Colonic mucosa (tissue), 4 donors: ENCODE data around the gene ETFA. TPM values are rescaled to one million over a fixed set of nuclear protein-coding genes. Genes with fewer than 3 reads are reported as not detected.
"Not testable (repeated sequence)": the region's sequence is repeated elsewhere in the genome, so short reads cannot be mapped to it uniquely, and the experiment has no call there.

Source experiments
- DNase-seq: peaks from one replicate; pipeline ENCODE4 v3.0.0-alpha.2; 2020
- H3K27ac ChIP-seq: fragments of 200-600 bp; one replicate; pipeline ENCODE4 v1.8.0; 2021
- H3K27me3 ChIP-seq: fragments of 200-600 bp; one replicate; pipeline ENCODE4 v1.8.0; 2021
- H3K36me3 ChIP-seq: fragments of 200-600 bp; one replicate; pipeline ENCODE4 v1.8.0; 2021
- H3K4me1 ChIP-seq: fragments of 200-600 bp; one replicate; pipeline ENCODE4 v1.8.0; 2021; ENCODE audit warnings: mild to moderate bottlenecking
- H3K4me3 ChIP-seq: fragments of 200-600 bp; one replicate; pipeline ENCODE4 v1.8.0; 2021
- H3K9ac ChIP-seq, 2 donors: one replicate each; pipeline ENCODE4 v1.7.0; 2013; ENCODE audit warnings: control low read depth in 2 of 2, low read depth in 2 of 2, low read length in 2 of 2
- H3K9me3 ChIP-seq: fragments of 200-600 bp; one replicate; pipeline ENCODE4 v1.8.0; 2021
- CTCF ChIP-seq: fragments of 200-600 bp; IDR thresholded peaks from one replicate; pipeline ENCODE4 v1.8.0; 2022; ENCODE audit warnings: antibody characterized with exemption, mild to moderate bottlenecking
- intact Hi-C: fragments of 100-400 bp; cut with DNase I; formaldehyde crosslinking; loops from one replicate; pipeline ENCODE4 v1.14.1; 2022
- total RNA-seq, 2 donors: library from RNA; stranded (reverse); fragmentation: NEBNext Ultra II Directional in 1 of 2; extraction: Animal tissue kit (Norgen Biotek cat#: 25700) in 1 of 2; gene quantifications; one replicate each; pipeline ENCODE4 v1.2.1, GENCODE V29; 2021
- donor health status: healthy.
- donor health status: DM: no; HTN: no; CAD: no.
- donor health status: DM: no; HTN: no; CAD: no.

The ETFA gene
- total RNA-seq, 2 donors from 2014 or later, result 300 to 366 TPM

- H3K27ac ChIP-seq, result no peak overlapping the region
- peaks cover 11% of the 10 kb centered on the region for H3K4me1 ChIP-seq
- H3K9ac ChIP-seq, result peak overlapping the region in 1 of 2 donors; percentile 89
- no peak for DNase-seq
- no peaks in the 10 kb centered on the region for H3K27me3 ChIP-seq
- H3K9me3 ChIP-seq, result no peaks in the 10 kb centered on the region
- no peaks in the 10 kb centered on the region for H3K36me3 ChIP-seq
- no peak for TF ChIP-seq CTCF
- no peak overlapping the region for H3K4me3 ChIP-seq
- intact Hi-C loops, result no loop called here
These were observed 1.5 kb downstream of the ETFA start for GRCh38 chr15:76309601-76310330.

DNA sequence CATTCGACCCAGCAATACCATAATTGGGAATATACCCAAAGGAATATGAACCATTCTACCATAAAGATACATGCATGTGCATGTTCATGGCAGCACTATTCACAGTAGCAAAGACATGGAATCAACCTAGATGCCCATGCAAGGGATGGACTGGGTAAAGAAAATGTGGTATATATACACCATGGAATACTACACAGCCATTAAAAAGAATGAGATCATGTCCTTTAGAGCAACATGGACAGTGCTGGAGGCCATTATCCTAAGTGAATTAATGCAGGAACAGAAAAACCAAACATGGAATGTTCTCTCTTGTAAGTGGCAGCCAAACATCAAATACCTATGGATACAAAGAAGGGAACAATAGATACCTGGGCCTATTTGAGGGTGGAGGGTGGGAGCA, 7.4 kb downstream of the ETFA start:
- H3K27me3 ChIP-seq, result no peaks in the 10 kb centered on the region
- TF ChIP-seq CTCF, result no peak
- H3K4me1 ChIP-seq, result no peaks in the 10 kb centered on the region
- H3K4me3 ChIP-seq, result no peak overlapping the region
- intact Hi-C loops, result no loop called here
- no peaks in the 10 kb centered on the region for H3K9me3 ChIP-seq
- no peaks in the 10 kb centered on the region for H3K36me3 ChIP-seq
- H3K27ac ChIP-seq, result no peak overlapping the region
- H3K9ac ChIP-seq, result no peak overlapping the region
- DNase-seq, result no peak

GRCh38 chr15:76299786-76300185, 11.5 kb downstream of the ETFA start:
- no peaks in the 10 kb centered on the region for H3K4me1 ChIP-seq
- no peak overlapping the region for H3K27ac ChIP-seq
- H3K9ac ChIP-seq, result no peak overlapping the region
- H3K4me3 ChIP-seq, result no peak overlapping the region
- no peak for TF ChIP-seq CTCF
- H3K27me3 ChIP-seq, result no peaks in the 10 kb centered on the region
- H3K36me3 ChIP-seq, result no peaks in the 10 kb centered on the region
- no peaks in the 10 kb centered on the region for H3K9me3 ChIP-seq
- no peak for DNase-seq
- intact Hi-C loops, result no loop called here

- no peaks in the 10 kb centered on the region for H3K9me3 ChIP-seq
- H3K36me3 ChIP-seq, result no peaks in the 10 kb centered on the region
- H3K4me3 ChIP-seq, result no peak overlapping the region
- DNase-seq, result no peak
- peak overlapping the region; percentile 9 for H3K27ac ChIP-seq
- no peak overlapping the region for H3K9ac ChIP-seq
- TF ChIP-seq CTCF, result no peak
- no peaks in the 10 kb centered on the region for H3K4me1 ChIP-seq
- H3K27me3 ChIP-seq, result no peaks in the 10 kb centered on the region
- intact Hi-C loops, result no loop called here
These were observed 12.3 kb downstream of the ETFA start for GRCh38 chr15:76298986-76299385.

DNA sequence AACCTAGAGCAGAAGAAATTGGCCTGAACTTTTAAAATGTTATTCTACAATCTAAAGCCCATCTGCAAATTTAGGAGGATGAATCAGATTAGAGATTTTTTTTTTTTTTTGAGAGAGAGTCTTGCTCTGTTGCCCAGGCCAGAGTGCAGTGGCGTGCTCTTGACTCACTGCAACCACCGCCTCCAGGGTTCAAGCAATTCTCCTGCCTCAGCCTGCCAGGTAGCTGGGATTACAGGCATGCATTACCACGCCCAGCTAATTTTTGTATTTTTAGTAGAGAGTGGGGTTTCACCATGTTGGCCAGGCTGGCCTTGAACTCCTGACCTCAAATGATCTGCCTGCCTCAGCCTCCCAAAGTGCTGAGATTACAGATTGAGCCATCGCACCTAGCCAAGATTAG, 13.3 kb downstream of the ETFA start:
- intact Hi-C loops, H3K27ac ChIP-seq, H3K27me3 ChIP-seq, DNase-seq, H3K36me3 ChIP-seq, H3K9me3 ChIP-seq, H3K4me3 ChIP-seq, H3K9ac ChIP-seq, H3K4me1 ChIP-seq: not testable (repeated sequence)

DNA sequence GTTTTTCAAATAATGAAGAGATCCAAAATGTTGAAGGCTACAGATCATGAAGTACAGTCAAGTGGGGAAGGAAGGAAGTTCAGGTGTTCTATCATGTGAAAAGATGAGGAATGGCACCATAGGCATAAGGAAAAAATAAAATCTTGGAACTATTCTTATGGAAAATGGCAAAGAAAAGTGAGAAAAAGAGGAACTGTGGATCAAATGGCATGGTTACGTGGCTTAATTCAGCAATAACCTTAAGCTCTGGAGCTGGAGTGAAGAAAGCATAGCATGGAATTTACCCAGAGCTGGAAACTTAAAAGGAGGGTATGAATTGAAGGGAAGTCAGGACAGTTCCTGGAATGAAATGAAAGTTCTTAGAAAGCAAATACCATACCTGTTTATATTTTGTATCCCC, 14.4 kb downstream of the ETFA start:
- no peaks in the 10 kb centered on the region for H3K9me3 ChIP-seq

GRCh38 chr15:76294463-76294862, 16.8 kb downstream of the ETFA start:
- H3K27ac ChIP-seq, H3K36me3 ChIP-seq, H3K4me3 ChIP-seq, DNase-seq, H3K9me3 ChIP-seq, H3K4me1 ChIP-seq, H3K27me3 ChIP-seq, intact Hi-C loops, H3K9ac ChIP-seq: not testable (repeated sequence)

More for the DNA sequence above, 14.4 kb downstream of the ETFA start:
- no peak for DNase-seq
- no peak overlapping the region for H3K9ac ChIP-seq
- no peak for TF ChIP-seq CTCF
- H3K4me3 ChIP-seq, result no peak overlapping the region
- no peaks in the 10 kb centered on the region for H3K4me1 ChIP-seq
- no peaks in the 10 kb centered on the region for H3K36me3 ChIP-seq
- no peak overlapping the region for H3K27ac ChIP-seq
- H3K27me3 ChIP-seq, result no peaks in the 10 kb centered on the region
- intact Hi-C loops, result no loop called here
